ENCODE measurements around the gene FGFR4.

FGFR4 gene

DNA sequence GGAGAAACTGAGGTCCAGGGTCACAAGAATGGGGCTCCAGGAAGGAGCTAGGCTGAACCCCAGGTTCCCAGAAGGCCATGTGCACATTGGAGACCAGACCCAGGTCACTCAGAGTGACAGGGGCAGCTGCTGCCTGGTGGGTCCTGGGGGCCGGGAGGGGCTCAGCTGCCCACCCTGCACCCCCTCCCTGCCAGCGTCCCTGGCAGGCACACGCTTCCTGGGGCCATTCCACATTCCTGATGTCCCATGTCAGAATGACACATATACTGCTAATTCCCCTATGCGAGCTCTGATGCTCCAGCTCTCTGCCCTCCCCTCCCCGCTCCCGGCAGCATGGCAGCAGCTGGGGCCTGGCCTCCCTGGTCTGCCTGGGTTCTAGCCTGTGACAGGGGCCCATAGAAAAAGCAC, 14.0 kb downstream of the FGFR4 start:
- DNase-seq: no peak

DNA sequence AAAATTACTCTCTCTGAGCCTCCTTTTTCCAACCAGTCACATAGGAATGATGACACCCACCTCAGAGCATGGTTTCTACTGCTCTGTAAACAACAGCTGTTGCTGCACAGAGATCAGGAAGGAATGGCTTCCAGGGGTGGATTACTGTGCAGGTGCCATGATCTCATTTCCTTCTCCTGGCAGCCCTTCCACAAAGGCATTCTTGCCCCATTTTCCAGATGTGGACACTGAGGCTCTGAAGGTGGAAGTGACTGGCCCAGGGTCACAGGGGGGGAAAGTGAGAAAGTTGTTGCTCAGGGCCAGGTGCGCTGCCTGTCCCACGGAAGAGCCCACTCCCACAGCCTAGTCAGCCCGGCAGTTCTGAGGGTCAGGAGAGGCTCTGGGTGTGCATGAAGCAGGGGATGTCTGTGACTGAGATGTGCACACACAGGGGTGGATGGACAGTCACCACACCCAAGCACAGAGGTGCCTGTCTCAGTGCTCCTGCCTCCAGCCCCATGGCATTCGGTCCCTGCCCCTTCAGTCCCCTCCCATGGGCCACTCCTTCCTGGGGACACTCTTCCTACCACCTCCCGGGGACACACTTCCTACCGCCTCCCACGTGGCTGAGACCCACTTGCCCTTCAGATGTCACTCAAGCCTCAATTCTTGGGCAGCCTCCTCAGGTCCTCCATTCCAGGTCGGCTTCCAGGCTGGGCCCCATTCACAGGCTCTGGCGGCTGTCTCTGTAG, 17.0 kb downstream of the FGFR4 start:
- no peak for DNase-seq

DNA sequence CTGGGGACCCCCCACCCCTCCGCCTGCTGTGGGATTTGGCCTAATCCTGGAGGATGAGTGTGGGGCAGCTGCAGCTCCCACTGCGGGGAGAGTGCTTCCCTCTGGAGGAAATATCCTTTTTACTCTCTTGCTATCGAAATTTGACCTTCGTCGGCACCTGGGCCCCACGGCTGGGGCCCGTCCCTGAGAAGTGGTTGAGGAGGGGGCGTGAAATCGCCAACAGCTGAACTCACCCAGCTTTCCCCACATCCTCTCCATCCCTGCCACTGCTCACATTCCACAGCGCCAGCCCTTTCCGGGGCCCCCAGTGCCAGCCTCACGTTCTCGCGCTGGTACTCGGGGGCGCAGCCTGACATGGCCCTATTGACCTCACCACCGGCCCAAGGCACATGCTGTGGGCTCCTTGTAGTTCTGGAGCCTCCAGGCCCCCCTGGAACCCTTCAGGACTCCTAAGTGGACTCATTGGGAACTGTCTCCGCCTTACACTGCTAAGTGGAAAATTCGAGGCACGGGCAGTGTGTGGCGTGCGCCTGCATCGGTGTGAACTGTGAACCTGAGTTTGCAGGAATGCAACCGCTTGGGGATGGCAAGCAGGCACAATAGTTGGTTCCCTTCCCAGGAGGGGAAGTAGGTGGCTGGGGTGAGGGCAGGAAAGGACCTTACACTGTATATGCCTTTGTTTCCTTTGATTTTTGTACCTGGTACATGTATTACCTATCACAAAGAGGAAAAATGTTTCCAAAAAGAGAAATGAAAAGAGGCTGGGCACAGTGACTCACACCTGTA, 19.2 kb downstream of the FGFR4 start:
- DNase-seq: no peak

- DNase-seq: no peak
Measured at GRCh38 chr5:177107159-177107558, 20.4 kb downstream of the FGFR4 start.

- no peak for DNase-seq
Measured at GRCh38 chr5:177109810-177110209, 23.1 kb downstream of the FGFR4 start.

DNA sequence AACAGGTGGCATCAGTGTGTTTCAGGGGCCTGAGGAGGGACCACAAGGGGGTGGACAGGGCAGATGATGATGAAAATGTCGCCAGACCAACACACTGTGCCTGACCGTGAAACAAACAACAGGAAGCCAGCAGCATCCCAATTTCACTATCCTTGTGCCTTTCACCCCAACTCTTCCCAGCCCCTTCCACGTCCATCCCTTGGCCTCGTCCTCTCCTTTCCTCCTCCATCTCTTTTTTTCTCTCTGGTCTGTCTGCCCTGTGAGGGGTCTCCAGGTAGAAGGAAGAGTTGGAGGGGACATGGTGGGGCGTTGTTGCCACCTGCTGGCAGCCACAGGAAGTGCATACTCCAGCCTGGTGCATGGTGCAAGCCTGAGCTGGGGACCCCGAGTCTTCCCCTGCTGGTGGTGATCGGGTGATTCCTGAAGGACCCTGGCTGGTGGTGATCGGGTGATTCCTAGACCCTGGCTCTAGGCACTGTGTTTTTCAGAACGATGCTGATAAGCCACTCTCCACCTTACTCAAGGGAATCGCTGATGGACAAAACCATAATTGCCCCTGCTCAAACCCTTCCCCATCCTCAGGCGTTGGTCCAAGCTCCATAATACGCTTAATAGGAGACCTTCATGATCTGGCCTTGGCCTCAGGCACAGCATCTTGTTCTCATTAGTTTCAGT, 25.1 kb downstream of the FGFR4 start:
- DNase-seq: peak; percentile 80

DNA sequence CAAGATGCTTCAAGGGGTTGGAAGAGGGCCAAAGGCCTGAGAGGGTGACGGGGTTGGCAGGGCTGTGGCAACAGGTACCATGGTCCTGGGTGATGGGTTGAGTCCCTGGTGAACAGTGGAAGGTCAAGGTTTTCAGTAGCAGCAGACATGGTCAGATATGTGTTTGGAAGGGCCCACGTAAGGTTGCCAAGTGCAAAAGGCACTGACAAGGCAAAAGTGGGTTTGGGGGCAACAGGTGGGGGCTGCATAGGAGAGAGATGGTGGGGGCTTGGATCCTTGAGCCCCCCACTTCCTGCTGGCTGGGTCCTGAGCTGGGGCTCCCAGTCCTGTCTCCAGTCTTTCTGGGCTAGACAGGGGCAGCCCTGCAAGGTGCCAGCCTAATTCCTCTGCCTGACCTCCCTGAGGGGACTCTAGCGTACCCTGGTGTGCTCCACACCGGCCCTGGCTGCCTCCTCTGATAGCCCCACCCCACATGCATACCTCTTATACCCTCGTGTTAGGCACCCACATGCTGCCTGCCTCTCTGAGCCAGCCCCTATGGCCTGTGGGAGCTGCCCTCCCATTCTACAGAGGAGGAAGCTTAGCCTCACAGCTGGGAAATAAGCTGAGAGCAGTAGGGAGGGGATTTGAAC, 26.0 kb downstream of the FGFR4 start:
- no peak for DNase-seq

- peak; percentile 76 for DNase-seq
Measured at GRCh38 chr5:177113566-177114424, 27.1 kb downstream of the FGFR4 start.

DNA sequence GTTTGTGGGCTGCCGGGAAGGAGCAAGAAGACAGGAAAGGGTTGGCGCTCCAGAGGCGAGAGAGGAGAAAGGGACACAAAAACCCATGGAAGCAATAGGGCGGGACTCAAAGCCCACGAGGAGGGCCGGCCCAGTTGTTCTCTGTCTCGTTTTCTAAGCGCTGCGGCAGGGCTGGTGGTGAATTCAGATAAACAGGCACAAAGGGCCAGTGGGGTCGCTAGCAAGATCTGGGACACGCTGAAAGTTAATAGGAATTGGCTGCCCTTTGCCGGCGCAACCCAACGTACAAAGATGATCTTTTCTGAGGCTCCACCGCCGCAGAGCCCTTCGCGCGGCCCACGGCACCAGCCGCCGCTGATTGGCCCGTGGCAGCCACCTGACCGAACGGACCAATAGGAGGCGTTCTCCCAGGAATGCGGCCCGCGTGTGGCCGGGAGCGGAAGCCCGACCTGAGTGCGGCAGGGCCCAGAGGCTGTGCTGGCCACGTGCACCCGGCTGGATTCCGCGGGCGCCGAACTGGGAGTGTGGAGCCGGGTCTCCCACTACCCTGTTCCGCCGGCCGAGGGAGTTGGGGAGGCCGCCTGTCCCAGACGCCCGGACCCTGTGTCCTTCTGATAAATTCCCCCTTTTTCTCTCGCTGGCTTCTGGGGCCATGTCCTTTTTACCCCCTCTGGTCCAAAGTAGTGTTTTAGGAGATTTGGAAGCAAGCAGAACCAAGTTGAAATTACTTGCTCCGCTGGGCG, 30.1 kb downstream of the FGFR4 start:
- DNase-seq: peak; percentile 86

GRCh38 chr5:177117441-177118045, 30.8 kb downstream of the FGFR4 start:
- no peak for DNase-seq

DNA sequence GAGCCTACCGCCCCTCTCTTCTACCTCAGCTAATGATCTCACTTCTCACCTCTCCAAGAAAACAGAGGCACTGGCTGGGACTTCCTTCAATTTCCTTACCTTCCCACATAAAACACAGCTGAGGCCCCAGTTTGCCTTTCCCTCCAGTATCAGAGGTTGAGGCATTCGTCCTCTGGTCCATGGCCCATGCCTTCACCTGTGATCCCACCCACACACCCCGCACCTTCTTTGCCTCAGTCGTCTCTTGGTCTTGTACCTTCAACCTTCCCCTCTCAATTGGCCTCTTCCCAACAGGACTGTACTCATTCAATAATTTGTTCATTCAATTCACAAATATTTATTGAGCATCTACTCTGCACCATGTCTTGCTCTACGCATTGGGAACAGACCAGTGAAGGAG, 35.9 kb downstream of the FGFR4 start:
- DNase-seq: no peak

DNA sequence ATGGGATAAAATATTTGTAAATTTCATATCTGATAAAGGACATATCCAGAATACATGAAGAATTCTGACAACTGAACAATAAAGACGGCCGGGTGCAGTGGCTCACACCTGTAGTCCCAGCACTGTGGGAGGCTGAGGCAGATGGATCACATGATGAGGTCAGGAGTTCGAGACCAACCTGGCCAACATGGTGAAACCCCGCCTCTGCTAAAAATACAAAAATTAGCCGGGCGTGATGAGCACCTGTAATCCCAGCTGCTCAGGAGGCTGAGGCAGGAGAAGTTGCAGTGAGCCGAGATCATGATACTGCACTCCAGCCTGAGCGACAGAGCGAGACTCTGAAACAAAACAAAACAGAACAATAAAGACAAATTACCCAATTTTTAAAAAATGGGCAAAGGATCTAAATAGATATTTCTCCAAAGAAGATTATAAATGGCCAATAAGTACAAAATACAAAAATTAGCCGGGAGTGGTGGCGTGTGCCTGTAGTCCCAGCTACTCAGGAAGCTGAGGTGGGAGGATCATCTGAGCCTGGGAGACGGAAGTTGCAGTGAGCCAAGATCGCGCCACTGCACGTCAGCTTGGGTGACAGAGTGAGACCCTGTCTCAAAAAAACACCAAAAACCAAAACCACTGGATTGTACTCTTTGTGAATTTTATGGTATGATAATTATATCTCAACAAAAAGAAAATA, 37.2 kb downstream of the FGFR4 start:
- DNase-seq: no peak

- no peak for DNase-seq
Measured at GRCh38 chr5:177124486-177124991, 37.8 kb downstream of the FGFR4 start.

DNA sequence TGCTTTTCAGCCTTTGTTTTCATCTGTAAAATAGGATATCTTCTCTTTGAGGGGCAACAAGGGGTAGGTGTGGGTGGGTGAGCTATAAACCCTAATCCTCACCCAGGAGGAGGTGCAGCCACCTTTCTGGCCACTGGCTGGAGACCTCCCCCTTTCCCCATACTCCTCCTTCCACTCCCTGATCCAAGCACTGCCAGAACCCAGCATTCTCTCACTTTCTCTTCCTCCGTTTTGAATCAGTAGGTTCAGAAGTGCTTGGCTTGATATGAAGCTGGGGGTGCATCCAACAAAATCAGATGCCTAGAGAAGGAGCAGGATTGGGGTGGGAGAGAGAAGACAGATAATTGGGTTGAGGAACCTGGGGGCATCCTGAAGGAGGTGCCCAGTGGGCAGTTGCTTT, 40.1 kb downstream of the FGFR4 start:
- no peak for DNase-seq

GRCh38 chr5:177128551-177128981, 41.9 kb downstream of the FGFR4 start:
- DNase-seq: no peak

DNA sequence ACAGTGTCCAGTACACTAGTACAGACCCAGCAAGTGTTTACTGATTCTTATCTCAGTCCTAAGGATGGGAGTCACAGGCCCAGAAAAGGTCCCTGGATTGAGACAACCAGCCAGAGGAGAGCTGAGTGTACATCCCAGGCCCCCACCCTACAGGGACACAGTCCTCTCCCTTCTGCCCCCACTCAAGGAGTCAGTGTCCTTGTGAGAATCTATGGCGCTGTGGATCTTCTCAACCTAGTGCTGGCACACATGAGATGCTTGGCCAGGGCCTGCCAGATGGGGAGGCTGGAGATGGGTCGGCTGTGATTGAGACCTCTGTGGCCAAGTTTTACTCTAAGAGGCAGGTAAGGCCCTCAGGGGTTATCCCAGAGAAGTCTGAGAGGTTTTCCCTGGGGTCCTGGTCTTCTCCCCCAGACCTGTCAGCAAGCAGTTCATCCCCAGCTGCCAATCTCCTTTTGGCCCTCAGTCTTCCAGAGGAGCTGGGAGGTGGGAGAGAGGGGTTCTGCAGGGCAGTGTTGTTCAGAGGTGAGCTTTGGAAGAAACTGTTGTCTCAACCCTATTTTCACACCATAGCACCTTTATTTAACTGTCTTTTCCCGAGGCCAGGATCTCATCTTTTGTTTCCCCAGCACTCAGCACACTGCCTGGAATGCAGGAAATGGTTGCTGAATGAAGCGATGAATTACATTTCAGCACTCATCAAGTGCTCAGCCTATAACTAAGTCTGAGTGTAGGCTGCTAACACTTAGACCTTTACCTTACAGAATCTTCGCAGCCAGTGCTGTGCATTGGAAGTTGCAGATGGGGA, 43.7 kb downstream of the FGFR4 start:
- DNase-seq: no peak

DNA sequence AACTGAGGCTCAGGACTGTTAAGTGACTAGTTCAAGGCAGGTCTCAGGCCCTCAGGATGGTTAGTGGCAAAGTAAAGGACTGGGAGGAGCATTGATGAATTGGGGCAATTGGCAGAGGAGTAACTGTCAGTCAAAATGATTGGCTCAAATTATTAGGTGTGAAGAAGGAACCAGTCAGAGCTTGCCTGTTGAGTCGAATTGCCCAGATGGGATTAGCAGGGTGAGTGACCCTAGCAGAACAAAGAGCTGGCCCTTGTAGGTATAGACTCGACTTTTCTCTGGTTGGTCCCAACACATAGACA, 44.3 kb downstream of the FGFR4 start:
- no peak for DNase-seq

DNA sequence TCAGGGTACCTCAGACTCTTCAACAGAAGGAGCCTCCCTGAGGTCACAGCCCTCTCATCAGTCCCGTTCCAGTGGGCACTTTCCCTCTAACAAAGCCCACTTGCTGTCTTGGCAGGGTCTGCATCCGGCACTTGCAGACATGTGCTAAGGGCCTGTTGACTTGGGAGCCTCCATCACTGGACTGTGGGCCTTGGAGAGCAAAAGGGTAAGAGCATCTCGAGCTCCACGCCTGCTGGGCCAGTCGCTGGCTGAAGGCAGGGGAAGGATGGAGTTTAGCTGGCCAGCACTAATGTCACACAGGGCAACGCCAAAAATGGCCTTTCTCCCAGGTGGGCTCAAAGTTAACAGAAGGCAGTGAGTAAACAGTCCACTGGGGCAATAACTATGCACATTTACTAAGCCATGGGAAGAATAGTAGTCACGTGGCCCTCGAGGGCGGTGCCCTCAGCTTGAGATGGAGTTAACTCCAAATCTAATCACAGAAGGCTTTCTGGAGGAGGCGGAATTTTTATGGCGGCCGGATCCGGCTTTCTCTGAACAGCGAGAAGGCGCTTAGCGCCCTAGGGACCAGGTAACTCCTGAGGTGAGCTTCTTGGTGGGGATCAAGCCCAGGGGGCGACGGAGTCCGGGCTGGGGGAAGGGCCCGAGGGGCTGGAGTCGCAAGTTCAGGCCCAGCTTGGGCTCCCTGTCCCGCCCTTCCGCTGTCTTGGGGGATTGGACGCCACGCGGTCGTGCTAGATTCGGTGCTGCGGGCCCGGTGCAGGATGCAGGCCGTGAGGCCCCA, 44.8 kb downstream of the FGFR4 start:
- DNase-seq: no peak
